HG03045 (cell line): Measurements from ENCODE around the gene ZNF217.
"Not testable (repeated sequence)": the region's sequence is repeated elsewhere in the genome, so short reads cannot be mapped to it uniquely, and the experiment has no call there.

Experiments used
- ATAC-seq: cut with Tn5 transposase; IDR thresholded peaks from one replicate; pipeline ENCODE4 v1.9.1; 2021; ENCODE audit warnings: mild to moderate bottlenecking, moderate library complexity; ENCODE audit not compliant: unreplicated experiment

Gene ZNF217

GRCh38 chr20:53622247-53623133 is 28.9 kb upstream of the ZNF217 start:
- no peak for ATAC-seq

- ATAC-seq = no peak
Measured at GRCh38 chr20:53621482-53622246, 28.0 kb upstream of the ZNF217 start.

GRCh38 chr20:53618490-53619000 is 24.9 kb upstream of the ZNF217 start:
- ATAC-seq = not testable (repeated sequence)

- no peak for ATAC-seq
Measured at GRCh38 chr20:53617791-53618489, 24.3 kb upstream of the ZNF217 start.

DNA sequence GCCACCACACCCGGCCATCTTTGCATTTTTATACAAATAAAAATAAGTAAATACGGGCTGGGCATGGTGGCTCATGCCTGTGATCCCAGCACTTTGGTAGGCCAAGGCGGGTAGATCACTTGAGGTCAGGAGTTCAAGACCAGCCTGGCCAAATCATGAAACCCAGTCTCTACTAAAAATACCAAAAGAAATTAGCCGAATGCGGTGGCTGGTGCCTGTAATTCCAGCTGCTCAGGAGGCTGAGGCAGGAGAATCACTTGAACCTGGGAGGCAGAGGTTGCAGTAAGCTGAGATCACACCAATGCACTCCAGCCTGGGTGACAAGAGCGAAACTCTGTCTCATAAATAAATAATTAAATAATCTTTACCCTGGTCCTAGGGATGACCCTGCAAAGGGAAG is 22.9 kb upstream of the ZNF217 start:
- not testable (repeated sequence) for ATAC-seq

GRCh38 chr20:53613748-53614147 is 20.1 kb upstream of the ZNF217 start:
- ATAC-seq = no peak

DNA sequence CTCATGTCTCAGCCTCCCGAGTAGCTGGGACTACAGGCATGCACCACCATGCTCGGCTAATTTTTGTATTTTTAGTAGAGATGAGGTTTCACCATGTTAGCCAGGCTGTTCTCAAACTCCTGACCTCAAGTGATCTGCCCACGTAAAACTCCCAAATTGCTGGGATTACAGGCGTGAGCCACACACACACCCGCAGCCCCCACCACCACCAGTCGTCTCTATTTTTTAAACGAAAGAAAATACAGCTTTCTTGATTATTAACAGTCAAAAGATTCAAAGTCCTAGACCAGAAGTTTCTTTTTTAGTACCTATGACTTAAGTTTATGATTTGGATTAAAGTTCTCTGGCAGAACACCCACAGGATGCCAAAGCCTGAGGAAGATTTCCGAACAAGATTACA is 18.6 kb upstream of the ZNF217 start:
- ATAC-seq = not testable (repeated sequence)

GRCh38 chr20:53611449-53611894 is 17.8 kb upstream of the ZNF217 start:
- no peak for ATAC-seq

GRCh38 chr20:53609491-53610445 is 16.1 kb upstream of the ZNF217 start:
- ATAC-seq = no peak

- ATAC-seq = no peak
Measured at GRCh38 chr20:53608456-53609452, 15.1 kb upstream of the ZNF217 start.

DNA sequence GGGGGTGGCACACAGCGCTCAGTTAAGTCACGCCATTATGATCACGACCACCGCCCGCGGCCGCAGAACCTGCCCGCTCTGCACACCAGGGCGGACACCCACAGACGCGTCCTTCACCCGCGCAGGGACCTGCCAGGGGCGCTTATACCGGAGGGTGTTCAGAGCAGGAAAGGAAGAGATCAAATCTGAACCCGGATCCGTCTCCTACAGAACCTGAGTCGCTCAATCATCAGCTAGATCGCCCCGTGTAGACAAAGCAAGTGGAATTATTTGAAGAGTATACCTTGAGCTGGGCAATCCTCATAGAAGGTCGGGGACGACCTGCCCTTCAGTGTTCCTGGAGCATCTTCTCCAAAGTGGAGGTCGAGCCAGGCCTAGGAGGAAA is 14.4 kb upstream of the ZNF217 start:
- ATAC-seq = no peak

- no peak for ATAC-seq
Measured at GRCh38 chr20:53606364-53606985, 12.8 kb upstream of the ZNF217 start.

GRCh38 chr20:53605401-53605800 is 11.8 kb upstream of the ZNF217 start:
- ATAC-seq = not testable (repeated sequence)

DNA sequence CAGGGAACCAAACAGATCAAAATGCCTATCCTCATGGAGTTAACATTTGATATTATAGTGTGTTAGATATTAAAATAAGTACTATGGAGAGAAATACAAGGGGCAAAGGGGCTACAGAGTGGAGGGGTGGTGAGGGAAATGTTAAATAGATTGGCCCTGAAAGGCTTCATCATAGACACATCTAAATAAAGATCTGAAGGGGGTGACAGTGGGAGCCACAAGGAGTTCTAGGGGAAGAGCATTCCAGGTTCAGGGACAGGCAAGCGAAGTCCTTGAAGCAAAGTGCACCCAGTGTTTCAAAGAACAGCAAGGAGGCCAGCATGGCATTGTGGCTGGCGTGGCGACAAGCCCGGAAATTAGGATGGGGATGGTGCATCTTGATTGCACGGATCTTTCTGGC is 11.2 kb upstream of the ZNF217 start:
- not testable (repeated sequence) for ATAC-seq

GRCh38 chr20:53602661-53603060 is 9.0 kb upstream of the ZNF217 start:
- ATAC-seq = no peak

DNA sequence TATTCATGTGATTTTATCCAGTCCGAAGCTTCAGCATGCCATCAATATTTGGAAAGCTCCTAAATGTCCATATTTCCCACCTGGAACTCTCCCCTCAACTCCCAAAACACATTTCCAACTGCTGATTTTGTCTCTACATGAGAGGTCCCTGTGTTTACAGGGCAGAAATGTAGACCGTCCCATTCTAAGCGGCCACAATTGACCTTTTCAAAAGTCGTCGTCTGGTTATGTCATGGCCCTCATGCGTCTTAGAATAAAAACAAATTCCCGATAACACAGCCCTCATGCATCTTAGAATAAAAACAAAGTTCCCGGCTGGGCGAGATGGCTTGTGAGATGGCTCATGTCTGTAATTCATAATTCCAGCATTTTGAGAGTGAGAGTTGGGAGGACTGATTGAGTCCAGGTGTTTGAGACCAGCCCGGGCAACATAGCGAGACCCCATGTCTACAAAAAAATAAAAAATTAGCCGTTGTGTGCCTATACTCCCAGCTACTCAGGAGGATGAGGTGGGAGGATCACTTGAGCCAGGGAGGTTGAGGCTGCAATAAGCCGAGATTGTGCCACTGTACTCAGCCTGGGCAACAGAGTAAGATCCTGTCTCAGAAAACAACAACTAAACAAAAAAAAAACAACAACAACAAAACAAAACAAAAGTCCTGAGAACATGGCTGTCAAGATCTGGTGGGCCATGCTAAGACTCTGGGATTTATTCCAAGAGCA is 6.4 kb upstream of the ZNF217 start:
- no peak for ATAC-seq

DNA sequence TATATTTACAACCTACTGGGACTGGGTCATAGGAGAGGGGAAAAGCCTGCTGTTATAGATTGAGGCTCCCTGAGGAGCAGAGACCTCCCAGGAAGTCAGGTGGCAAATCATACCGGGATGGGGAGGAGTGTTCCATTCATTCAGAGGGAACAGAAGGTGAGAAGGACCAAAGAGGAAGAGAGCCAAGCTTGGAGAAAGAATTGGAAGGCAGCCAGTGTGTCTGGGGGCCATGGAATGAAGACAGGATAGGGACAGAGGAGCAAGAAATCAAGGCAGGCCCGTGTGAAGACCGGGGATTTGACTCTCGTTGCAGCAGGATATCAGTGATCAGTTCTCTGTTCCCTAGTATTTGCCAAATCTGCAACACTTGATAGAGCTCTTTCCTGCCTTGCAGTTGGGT is 5.7 kb upstream of the ZNF217 start:
- ATAC-seq = no peak

DNA sequence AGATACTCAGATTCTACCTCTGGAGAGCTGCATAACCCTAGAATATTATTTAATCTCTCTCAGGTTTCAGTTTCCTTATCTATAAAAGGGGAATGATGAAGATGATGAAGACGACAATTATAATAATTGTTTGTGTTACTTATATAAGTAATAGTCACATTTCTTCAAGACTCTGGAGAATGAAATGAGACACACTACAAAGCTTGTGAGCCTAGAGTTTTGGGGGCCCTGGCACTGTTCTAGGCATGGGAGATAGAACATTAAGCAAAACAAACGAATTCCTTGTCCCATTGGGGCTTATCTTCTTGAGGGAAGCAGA is 5.4 kb upstream of the ZNF217 start:
- no peak for ATAC-seq
